GM10847 (cell line): ENCODE data around the gene C7orf33.

Experiments
- POLR2A ChIP-seq: IDR thresholded peaks from 2 replicates; pipeline ENCODE4 v1.6.1; 2011; ENCODE audit not compliant: insufficient read length; ENCODE audit errors: extremely low read depth

Gene C7orf33

DNA sequence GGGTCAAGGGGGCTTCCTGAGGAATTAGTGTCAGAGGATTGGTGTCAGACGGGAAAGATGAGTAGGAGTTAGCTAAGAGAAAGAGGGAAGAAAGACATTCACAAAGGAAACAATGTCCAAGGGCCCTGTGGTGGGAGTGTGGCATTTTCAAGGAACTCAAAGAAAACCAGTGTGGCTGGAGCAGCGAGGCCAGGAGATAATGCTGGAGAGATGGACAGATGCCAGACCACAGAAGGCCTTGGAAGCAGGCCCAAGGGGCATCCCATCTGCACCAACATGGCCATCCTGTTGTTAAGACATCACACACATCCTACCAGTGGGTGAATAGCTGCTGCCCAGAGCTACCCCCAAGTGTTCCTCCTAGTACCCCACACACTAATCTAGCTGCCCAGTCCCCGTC, 72.1 kb downstream of the C7orf33 start:
- no peak for TF ChIP-seq POLR2A

DNA sequence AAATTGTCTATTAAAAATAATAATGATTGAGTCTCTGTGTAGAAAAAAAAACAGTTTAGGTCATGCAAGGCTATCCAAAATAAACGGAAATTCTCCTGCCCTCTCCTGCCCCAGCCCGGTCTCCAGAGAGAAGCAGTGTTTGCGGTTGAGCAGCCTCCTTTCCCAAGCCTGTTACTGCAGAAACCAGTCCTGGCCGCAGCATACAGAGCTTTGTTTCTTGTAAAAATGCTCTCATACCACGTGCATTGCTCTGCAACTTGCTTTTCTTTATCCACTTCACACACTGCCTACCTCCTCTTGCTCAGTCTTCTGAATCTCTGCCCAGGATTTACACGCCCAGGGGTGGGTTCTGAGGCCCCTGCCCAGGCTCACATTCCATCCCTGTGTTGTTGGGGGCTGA, 73.8 kb downstream of the C7orf33 start:
- no peak for TF ChIP-seq POLR2A

- no peak for TF ChIP-seq POLR2A
Measured at GRCh38 chr7:148665221-148665620, 74.7 kb downstream of the C7orf33 start.
